ENCODE data around the gene MYO1D. TPM values are rescaled to one million over a fixed set of nuclear protein-coding genes. Genes with fewer than 3 reads are reported as not detected.

The MYO1D gene
- total RNA-seq, 1 experiment from 2014 or later, result 206 TPM

- Mint-ChIP-seq H3K4me1 (ENCODE audit: low read depth, unreplicated experiment) (peaks cover 56% of the 10 kb centered on the region), H3K27ac (ENCODE audit: unreplicated experiment) (peak overlapping the region; percentile 88), H3K9me3 (ENCODE audit: unreplicated experiment) (no peaks in the 10 kb centered on the region), H3K4me3 (ENCODE audit: unreplicated experiment) (peak overlapping the region; percentile 62), H3K27me3 (ENCODE audit: insufficient read depth, unreplicated experiment) (no peaks in the 10 kb centered on the region), H3K36me3 (ENCODE audit: insufficient read depth, unreplicated experiment) (peaks cover 35% of the 10 kb centered on the region)
- ChIA-PET CTCF (interaction anchor here (0.8 to 1.9 kb wide), 4 partner anchors 43 to 76 kb away, joined by 4 to 8 read pairs (median 5); partner anchors contain the start of gene MYO1D), POLR2A (interaction anchor here (0.5 to 0.9 kb wide), 2 partner anchors 34 to 44 kb away, joined by 3 to 5 read pairs; partner anchors contain the start of gene MYO1D)
- no peaks in the 10 kb centered on the region for H3K27me3 ChIP-seq (replicated peaks; ENCODE audit: control insufficient read depth, insufficient read depth, low read length)
- intact Hi-C loops (cut with micrococcal nuclease; ENCODE audit: unreplicated experiment), result loop anchor here (1.0 to 2.0 kb wide), 3 partner anchors 21 to 44 kb away; partner anchors contain the start of gene MYO1D
- TF ChIP-seq, protein P1, sequence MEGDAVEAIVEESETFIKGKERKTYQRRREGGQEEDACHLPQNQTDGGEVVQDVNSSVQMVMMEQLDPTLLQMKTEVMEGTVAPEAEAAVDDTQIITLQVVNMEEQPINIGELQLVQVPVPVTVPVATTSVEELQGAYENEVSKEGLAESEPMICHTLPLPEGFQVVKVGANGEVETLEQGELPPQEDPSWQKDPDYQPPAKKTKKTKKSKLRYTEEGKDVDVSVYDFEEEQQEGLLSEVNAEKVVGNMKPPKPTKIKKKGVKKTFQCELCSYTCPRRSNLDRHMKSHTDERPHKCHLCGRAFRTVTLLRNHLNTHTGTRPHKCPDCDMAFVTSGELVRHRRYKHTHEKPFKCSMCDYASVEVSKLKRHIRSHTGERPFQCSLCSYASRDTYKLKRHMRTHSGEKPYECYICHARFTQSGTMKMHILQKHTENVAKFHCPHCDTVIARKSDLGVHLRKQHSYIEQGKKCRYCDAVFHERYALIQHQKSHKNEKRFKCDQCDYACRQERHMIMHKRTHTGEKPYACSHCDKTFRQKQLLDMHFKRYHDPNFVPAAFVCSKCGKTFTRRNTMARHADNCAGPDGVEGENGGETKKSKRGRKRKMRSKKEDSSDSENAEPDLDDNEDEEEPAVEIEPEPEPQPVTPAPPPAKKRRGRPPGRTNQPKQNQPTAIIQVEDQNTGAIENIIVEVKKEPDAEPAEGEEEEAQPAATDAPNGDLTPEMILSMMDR (IDR thresholded peaks at IDR 0.05; ENCODE audit: insufficient read depth in 1 of 2, low read depth in 1 of 2, low read length in 1 of 2, severe bottlenecking in 1 of 2, unreplicated experiment in 1 of 2), result no peak
- peak; percentile 66 to 87 for DNase-seq
- H3K4me1 ChIP-seq, result peaks cover 94% of the 10 kb centered on the region
- TSS peak; percentile 27 for BruUV-seq (replicated peaks)
- no peaks in the 10 kb centered on the region for H3K9me3 ChIP-seq
- H3K36me3 ChIP-seq (ENCODE audit: control insufficient read depth, insufficient read depth, low read length), result no peaks in the 10 kb centered on the region
- H3K4me3 ChIP-seq (ENCODE audit: low read depth, low read length), result no peak overlapping the region
Observed at GRCh38 chr17:32833526-32833925, 43.4 kb downstream of the MYO1D start.

GRCh38 chr17:32833076-32833475 lies 43.8 kb downstream of the MYO1D start:
- DNase-seq, result peak; percentile 76 to 87
- TF ChIP-seq, protein P1 (IDR thresholded peaks at IDR 0.05; ENCODE audit: insufficient read depth in 1 of 2, low read depth in 1 of 2, low read length in 1 of 2, severe bottlenecking in 1 of 2, unreplicated experiment in 1 of 2), result no peak
- intact Hi-C loops (cut with micrococcal nuclease; ENCODE audit: unreplicated experiment), result loop anchor here (1.0 to 2.0 kb wide), 3 partner anchors 22 to 44 kb away; partner anchors contain the start of gene MYO1D
- Histone ChIP-seq H3K9me3 (no peaks in the 10 kb centered on the region), H3K36me3 (ENCODE audit: control insufficient read depth, insufficient read depth, low read length) (no peaks in the 10 kb centered on the region), H3K4me1 (peaks cover 90% of the 10 kb centered on the region), H3K4me3 (ENCODE audit: low read depth, low read length) (no peak overlapping the region), H3K27me3 (replicated peaks; ENCODE audit: control insufficient read depth, insufficient read depth, low read length) (no peaks in the 10 kb centered on the region)
- ChIA-PET POLR2A (interaction anchor here (0.5 to 0.9 kb wide), 2 partner anchors 34 to 44 kb away, joined by 3 to 5 read pairs; partner anchors contain the start of gene MYO1D), CTCF (interaction anchor here (0.7 to 1.9 kb wide), 5 partner anchors 43 to 77 kb away, joined by 3 to 8 read pairs (median 4); partner anchors contain the start of gene MYO1D)
- H3K27ac Mint-ChIP-seq (ENCODE audit: unreplicated experiment), result peak overlapping the region; percentile 88
- H3K4me1 Mint-ChIP-seq (ENCODE audit: low read depth, unreplicated experiment), result peaks cover 56% of the 10 kb centered on the region
- H3K36me3 Mint-ChIP-seq (ENCODE audit: insufficient read depth, unreplicated experiment), result peaks cover 35% of the 10 kb centered on the region
- no peaks in the 10 kb centered on the region for H3K27me3 Mint-ChIP-seq (ENCODE audit: insufficient read depth, unreplicated experiment)
- BruUV-seq (replicated peaks), result no TSS peak
- H3K4me3 Mint-ChIP-seq (ENCODE audit: unreplicated experiment), result peak overlapping the region; percentile 62
- no peaks in the 10 kb centered on the region for H3K9me3 Mint-ChIP-seq (ENCODE audit: unreplicated experiment)

- peak; percentile 47 to 69 for DNase-seq
- Histone ChIP-seq H3K4me3 (ENCODE audit: low read depth, low read length) (no peak overlapping the region), H3K9me3 (no peaks in the 10 kb centered on the region), H3K36me3 (ENCODE audit: control insufficient read depth, insufficient read depth, low read length) (no peaks in the 10 kb centered on the region), H3K27me3 (replicated peaks; ENCODE audit: control insufficient read depth, insufficient read depth, low read length) (no peaks in the 10 kb centered on the region), H3K4me1 (peaks cover 92% of the 10 kb centered on the region)
- Mint-ChIP-seq H3K4me3 (ENCODE audit: unreplicated experiment) (peak overlapping the region; percentile 12), H3K27me3 (ENCODE audit: insufficient read depth, unreplicated experiment) (no peaks in the 10 kb centered on the region), H3K9me3 (ENCODE audit: unreplicated experiment) (no peaks in the 10 kb centered on the region), H3K36me3 (ENCODE audit: insufficient read depth, unreplicated experiment) (peaks cover 40% of the 10 kb centered on the region), H3K27ac (ENCODE audit: unreplicated experiment) (peak overlapping the region; percentile 88), H3K4me1 (ENCODE audit: low read depth, unreplicated experiment) (peaks cover 66% of the 10 kb centered on the region)
- intact Hi-C loops (cut with micrococcal nuclease; ENCODE audit: unreplicated experiment), result loop anchor here (2.0 kb wide), 1 partner anchor 23 kb away; no protein-coding TSS in a partner anchor
- ChIA-PET POLR2A (no interaction called here), CTCF (interaction anchor here (0.7 kb wide), 1 partner anchor 45 kb away, joined by 3 read pairs; the partner anchor contains the start of gene MYO1D)
- TF ChIP-seq, protein P1 (IDR thresholded peaks at IDR 0.05; ENCODE audit: insufficient read depth in 1 of 2, low read depth in 1 of 2, low read length in 1 of 2, severe bottlenecking in 1 of 2, unreplicated experiment in 1 of 2), result no peak
- BruUV-seq (replicated peaks), result no TSS peak
Observed at GRCh38 chr17:32831627-32832243, 45.2 kb downstream of the MYO1D start.
